GM21528 (cell line): ENCODE measurements around the gene FIBP.

Experiments used
- ATAC-seq: cut with Tn5 transposase; IDR thresholded peaks from one replicate; pipeline ENCODE4 v1.9.1; 2021; ENCODE audit warnings: mild to moderate bottlenecking, moderate library complexity; ENCODE audit not compliant: unreplicated experiment, low FRiP score

FIBP gene

DNA sequence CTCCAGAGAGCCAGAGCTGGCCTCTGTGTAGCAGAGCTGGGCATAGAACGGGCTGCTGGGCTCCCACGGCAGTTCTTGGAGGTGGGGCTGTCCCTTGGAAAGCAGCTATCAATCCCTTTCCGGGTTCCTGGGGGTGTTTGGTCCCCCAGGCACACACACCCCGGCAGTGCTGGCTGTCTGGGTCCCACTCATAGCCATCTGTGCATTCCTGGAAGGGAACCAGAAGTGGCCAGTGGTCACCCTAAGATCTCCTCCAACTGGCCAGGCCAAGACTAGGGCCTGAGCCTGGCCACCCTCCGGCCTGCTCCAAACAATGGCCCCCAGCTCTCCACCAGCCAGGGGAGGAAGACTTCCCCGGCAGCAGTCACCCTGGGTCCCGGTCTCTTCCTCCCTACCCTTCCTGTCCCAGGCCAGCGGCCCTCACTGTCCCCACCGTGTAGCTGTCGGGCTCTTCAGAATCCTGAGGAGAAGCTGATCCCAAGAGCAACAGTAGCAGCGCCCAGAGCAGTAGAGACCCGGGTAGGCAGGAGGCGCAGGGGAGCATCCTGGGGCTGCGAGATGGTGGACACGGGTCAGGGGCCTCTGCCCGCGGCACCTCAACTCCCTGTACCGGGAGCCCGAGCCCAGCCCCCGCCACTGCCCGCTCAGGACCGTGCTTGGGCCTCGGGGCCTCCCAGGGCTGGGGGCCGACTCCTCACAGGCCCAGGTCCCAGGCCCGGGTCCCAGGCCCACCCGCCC lies 16.3 kb downstream of the FIBP start:
- no peak for ATAC-seq

DNA sequence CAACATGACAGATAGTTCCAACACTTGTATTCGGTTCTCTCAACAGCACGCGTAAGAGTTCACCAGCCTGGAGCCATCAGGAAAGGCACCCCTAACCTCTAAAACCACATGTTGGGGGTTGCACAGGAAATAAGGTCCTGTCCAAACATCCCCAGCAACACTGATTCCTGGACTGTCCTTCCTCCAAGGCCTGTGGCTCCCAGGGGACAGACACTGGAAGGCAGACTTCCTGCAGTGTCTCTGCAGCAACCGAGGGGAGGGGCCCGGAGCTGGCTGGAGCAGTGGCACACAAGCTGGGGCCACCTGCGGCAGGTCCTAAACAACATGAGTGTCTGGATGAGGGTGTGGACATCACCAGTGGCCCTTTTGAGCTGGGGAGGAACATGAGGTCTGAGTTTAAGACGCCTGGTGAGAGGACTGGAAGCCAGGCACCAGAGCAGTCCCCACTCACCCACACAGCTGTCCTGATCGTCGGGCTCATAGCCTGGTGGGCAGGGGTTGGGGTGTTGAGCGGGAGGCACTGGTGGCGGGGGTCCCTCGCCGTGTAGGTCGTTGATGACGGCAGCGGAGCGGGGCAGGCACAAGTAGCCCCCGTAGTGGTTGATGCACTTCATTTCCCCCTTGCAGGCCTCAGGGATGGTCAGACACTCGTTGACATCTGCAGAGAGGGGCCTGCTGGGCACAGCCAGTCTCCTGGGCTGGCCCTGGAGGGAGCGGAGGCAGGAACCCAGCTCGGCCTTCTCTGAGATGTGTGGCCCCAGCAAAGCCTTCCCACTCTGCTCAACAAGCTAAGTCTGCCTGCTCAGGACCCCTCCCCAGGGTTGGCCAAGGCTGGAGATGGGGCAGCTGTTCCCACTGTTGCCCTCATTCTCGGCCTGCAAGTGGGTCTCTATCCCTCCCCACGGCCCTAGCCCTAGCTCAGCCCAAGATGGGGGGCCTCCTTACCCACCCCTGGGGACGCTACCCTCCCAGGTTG lies 17.3 kb downstream of the FIBP start:
- no peak for ATAC-seq

DNA sequence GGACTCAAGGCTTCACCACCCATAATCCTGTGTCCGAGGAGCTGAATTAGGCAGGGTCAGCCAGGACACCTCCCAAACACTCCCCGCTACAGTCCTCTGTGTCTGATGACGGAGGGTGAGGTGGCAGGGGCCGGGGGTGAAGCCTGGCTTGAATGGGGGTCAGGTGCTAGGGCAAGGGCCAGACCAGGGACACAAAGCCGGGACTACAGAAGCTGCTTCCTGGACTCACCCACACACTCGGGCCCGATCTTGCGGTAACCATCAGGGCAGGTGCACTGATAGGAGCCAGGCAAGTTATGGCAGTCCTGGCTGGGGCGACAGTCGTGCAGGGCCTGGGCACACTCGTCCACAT lies 18.0 kb downstream of the FIBP start:
- no peak for ATAC-seq

DNA sequence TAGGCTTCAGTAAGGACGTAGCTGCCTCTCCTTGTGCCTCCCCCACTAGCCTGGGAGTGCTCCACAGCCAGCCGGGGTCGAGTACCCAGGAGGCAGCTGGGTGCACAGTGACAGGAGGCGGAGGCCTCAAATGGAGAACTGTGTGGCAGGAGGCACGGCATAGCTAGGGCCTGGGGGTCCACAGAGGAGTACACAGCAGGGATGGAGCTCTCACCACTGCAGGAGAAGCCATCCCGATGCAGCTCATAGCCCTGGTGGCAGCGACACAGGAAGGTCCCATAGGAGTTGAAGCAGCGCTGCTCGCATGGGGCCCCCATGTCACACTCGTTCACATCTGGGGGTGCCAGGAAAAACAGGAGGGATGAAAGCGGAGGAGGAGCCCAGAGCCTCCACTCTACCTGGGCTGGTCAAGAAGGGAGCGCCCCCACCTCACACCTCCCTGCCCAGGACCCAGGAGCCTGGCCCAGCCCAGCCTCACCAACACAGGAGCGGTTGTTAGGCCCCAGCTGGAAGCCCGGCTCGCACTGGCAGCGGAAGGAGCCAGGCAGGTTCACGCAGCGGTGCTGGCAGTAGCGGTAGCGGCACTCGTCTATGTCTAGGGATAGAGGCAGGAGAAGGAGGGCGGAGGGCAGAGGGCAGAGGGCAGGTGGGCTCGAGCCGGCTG lies 18.5 kb downstream of the FIBP start:
- ATAC-seq, result no peak

DNA sequence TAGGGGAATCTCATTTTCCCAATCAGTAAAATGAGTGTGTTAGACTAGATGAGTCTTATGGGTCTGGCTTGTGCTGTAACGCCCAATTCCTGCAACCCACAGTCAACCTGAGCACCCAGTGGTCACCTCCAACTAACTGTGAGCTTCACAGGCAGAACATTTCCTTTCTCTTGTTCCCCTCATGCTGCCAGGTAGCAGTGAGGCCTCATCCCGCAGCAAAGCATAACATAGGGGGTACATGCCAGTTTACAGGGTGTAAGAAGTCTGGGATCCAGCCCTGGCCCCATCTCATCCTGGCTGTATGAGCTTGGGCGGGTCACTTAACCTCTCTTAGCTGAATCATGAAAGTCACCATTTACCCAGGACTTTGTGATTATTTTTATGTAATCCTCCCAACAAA lies 19.4 kb downstream of the FIBP start:
- ATAC-seq, result no peak

DNA sequence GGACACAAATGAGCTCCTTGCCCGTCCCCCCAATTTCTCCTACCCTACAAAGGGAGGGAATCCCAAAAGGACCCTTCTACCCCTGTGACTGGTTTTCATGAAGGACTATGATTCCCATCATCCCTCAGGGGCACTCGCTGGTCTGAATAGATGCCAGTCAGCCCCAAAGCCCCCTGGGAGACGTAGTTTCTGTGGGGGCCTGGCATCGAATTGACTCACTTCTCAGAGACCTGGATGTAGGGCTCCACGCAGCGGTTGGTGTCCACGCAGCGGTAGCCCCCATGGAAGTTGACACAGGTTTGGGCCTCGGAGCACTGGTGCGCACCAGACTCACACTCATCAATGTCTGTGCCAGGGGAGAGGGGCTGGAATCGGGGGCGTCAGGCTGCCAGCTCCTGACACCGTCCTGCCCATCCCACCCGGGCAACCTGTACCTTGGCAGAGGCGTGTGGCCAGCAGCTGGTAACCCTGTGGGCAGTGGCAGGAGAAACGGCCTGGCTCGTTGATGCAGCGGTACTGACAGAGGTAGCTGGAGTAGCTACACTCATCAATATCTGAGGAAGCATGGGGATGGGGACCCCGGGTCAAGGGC lies 20.1 kb downstream of the FIBP start:
- no peak for ATAC-seq

DNA sequence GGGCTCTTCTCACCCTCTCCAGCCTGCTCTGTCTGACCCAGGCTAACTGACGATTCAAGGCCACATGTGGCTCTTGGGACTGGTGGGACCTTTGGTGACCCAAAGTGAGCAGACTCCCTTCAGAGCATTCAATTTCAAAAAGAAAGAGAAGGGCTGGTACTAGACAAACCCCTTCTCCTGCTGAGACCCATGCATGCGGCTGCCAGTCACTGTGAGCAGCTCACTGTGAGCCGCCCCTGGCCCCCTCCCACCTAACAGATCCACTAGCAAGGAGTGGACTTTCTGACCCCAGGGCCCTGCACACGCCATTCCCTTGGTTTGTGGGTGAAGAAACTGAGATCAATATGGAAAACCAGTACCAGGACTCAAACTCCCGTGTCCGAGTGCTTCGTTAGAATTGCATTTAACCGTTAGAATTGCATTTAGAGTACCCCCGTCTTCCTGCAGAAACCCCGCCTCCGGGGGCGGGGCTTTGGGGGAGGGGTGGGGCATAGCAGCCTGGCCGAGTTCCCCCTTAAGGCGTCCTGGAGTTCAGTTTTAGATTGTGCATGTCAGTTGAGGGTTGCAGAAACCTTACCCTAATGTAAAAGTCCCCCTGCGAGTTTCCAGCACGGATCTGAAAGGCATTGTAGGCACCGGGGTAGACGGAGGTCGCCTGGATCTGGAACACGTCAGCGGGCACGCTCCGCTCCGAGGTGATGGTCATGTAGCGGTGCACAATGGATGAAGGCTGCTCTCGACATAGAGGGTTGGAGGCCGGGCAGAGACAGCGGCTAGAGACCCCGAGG lies 20.8 kb downstream of the FIBP start:
- no peak for ATAC-seq

DNA sequence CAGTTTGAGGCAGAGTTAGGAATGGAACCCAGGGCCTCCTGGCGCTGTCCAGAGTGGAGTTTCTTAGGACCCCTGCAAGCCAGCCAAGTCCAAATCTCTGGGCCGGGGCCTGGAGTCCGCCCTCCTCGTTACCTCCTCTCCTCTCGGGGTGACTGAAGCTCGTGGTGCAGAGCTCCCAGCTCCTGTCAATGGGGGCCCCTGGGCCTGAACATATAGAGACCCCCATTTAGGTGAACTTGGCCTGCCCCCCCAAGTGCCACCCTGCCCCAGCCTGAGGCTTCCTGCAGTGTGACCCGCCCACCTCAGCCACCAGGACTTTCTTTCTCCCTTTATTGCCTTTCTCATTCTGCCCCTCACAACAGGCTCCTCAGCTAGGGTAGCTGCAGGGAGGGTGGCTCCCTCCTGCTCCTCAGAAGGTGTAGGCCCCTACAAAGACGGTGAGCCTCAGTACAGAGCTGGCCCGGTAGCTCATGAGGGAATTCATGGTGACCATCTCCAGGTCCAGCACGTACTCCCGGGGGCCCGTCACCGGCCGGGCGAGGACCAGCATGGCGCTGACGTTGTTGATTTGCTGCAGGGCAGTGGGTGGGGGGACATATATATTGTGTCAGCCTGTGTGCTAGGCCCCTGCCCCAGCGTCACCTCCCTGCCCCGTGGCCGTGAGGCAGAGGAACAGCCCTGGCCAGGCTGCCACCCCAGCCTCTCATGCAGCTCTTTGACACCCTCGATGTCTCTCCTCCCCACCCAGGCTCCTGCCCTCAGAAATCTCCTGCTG lies 21.6 kb downstream of the FIBP start:
- ATAC-seq, result no peak

DNA sequence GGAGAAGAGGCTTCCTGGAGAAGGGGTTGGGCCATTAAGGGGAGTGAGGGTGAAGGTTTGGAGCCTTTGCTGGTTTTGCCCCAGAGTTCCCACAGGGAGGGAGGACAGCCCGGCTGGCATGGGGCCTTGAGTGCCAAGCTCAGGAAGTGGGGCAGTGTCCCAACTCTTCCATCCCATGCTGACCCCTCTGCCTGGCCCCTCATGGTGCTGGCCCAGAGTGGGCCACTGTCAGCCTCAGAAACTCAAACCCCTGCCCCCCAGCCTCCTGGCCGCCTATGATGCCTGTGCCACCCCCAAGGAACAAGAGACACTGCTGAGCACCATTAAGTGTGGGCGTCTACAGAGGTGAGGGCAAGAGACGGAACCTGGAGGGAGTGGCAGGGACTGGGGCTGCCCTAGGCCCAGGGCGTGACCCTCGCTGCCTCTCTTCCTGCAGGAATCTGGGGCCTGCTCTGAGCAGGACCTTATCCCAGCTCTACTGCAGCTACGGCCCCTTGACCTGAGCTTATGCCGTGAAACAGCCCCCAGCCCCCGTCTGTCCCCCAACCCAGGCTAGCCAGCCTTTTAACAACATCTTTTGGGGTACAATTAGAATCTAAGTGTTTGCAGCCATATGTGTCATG lies 22.6 kb downstream of the FIBP start:
- ATAC-seq, result no peak

DNA sequence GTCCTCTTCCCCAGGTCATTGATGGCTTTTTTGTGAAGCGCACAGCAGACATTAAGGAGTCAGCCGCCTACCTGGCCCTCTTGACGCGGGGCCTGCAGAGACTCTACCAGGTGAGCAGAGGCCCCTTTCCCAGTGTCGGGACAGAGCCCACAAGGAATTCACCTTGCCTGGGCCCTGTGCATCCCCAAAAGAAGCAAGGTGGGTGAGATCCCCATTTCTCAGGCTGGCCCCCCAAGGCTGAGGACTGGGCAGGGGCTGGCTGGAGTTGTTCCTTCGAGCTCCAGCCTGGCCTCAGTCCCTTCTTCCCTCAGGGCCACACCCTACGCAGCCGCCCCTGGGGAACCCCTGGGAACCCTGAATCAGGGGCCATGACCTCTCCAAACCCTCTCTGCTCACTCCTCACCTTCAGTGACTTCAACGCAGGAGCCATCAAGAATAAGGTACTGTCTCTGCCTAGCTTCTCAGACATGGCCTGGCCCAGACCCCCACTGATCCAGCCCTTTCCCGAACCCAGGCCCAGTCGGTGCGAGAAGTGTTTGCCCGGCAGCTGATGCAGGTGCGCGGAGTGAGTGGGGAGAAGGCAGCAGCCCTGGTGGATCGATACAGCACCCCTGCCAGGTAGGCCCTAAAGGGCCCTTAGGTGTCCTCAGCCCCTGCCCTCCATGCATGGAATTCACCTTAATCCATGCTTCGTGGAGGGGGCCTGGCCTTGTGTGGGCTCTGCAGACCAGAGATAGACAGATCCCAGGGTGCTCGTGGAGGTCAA lies 23.4 kb downstream of the FIBP start:
- ATAC-seq, result no peak

DNA sequence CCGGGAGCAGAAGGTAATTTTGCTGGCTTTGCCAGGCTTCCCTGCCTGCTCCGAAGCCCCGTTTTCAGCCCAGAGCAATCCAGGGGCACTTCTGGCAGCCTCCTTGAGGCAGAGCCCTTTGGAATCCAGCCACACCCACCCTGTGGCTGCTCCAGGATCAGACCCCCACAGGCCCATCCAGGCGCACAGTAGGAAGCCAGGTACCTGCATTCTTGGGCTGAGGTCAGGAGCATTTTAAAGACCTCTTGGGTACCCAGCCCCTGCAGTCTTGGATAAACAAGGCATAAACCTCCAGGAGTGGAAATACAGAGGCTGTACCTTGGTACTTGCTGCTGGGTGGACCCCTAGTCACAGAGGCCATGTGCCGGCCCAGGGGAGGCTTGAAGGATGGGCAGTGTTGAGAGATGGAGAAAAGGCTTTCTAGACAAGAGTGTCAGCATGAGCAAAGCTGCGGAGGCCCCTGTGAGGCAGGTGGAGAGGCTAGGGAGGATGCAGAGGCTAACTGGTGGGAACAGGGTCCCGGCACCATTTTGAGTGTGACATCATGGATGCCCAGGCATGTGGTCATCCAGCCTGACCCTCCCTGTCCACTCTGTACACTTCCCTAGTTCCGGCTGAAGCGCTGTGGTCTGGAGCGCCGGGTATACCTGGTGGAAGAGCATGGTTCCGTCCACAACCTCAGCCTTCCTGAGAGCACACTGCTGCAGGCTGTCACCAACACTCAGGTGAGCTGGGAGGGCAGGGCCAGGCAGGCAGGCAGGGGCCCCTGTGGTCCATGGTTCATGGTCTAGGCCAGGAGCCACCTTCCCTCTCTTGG lies 24.2 kb downstream of the FIBP start:
- no peak for ATAC-seq

DNA sequence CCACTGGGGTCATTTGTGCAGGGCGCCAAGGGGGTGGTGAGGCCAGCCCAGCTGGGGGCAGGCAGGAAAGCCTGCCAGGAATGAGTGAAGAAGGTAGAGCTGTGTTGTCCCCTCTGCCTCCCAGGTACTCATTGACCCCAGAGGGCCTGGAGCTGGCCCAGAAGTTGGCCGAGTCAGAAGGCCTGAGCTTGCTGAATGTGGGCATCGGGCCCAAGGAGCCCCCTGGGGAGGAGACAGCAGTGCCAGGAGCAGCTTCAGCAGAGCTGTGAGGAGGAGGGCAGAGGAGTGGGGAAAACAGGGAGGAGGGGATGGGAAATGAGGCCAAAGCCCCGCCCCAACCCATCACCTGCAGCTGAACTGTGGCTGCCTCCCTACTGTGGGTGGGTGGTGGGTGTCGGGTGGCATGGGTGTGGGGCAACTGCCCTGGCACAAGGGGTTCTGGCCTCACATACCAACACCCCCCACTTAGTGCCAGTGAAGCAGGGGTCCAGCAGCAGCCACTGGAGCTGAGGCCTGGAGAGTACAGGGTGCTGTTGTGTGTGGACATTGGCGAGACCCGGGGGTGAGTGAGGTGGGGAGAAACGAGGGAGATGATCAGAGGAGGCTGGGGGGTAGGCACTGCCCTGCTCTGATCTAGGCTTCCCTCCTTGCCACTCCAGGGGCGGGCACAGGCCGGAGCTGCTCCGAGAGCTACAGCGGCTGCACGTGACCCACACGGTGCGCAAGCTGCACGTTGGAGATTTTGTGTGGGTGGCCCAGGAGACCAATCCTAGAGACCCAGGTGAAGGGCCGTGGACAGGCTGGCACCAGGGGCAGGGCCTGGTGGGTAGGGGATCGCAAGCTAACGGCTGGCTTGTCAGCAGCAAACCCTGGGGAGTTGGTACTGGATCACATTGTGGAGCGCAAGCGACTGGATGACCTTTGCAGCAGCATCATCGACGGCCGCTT lies 25.1 kb downstream of the FIBP start:
- ATAC-seq, result no peak

DNA sequence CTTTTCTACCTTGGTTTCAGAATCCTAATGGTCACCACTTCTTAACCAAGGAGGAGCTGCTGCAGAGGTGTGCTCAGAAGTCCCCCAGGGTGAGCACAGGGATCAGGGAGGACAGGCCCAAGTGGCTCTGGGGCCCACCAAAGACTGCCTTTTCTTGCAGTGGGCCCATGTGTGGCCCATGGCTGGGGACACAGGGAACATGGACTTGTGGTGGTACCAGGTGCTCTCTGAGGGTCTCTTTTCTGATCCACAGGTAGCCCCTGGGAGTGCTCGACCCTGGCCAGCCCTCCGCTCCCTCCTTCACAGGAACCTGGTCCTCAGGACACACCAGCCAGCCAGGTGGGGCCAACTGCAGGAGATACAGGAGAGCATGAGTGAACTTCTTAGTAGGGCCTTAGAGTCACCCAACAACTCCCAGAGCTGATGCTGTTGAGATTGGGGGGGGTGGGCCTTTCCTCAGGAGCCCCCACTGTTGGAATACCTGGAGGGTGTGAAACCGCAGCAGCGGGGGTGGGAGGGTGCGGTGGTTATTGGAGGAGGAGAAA lies 26.0 kb downstream of the FIBP start:
- no peak for ATAC-seq

DNA sequence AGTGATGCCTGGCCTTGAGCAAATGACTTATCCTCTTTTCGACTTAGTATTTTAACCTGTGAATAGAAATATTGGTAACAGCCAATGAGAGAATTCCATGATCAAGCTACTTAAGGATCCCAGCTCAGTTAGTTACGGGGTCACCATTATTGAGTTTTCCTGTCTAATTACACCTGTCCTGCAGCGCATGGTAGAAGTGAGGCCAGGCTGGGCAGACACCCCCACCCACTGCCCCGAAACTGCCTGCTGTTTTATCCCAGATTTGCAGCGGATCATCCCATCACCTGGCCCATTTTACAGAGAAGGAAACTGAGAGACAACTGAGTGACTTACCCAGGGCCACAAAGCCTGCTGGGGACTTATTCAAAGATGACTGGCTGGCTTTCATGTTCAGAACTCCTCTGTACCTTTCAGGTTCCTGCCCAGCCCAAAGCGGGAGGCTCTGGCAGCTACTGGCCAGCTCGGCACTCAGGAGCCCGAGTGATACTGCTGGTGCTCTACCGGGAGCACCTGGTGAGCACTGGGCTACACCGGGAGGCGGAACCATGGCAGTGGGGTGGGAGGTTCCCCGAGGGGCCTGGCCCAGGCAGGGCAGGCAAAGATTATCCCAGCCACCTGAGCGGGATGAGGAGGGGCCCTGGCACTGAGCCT lies 26.6 kb downstream of the FIBP start:
- ATAC-seq, result no peak

DNA sequence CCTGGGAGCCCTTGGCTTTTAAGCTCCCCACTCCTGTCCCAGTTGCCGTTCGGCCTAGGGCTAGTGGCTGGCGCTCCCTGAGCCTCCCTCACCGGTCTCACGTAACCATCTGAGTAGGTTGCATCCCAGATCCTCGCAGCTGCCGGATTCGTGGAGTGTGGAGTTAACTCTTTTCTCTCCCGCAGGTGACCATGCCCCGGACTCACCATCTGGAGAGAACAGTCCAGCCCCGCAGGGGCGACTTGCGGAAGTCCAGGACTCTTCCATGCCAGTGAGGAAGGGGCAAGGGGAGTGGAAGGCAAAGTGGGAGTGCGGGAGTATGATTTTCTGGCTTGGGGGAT lies 27.1 kb downstream of the FIBP start:
- no peak for ATAC-seq
